T-cell (primary cell): ENCODE measurements around the gene CADM2. TPM values are rescaled to one million over a fixed set of nuclear protein-coding genes. Genes with fewer than 3 reads are reported as not detected.
"Not testable (repeated sequence)": the region's sequence is repeated elsewhere in the genome, so short reads cannot be mapped to it uniquely, and the experiment has no call there.

Experiments used
- ATAC-seq, 4 experiments: fragments of 200-7000 bp in 3 of 4; fragments of 150-1000 bp in 1 of 4; cut with Tn5 transposase; replicated peaks in 1 of 4; 1 replicate in 3 of 4; 2 replicates in 1 of 4; pipeline ENCODE4 v1.10.0; 2021; ENCODE audit warnings: moderate library complexity in 3 of 4, mild to moderate bottlenecking in 2 of 4, moderate number of reproducible peaks in 1 of 4
- CTCF ChIA-PET, 2 donors: fragments of 300-600 bp; sonication (Branson Sonifier 250); formaldehyde crosslinking; loops; one replicate each; lab custom pipeline; 2022; ENCODE audit warnings: antibody characterized with exemption in 2 of 2; lab: Charles Lee
- POLR2A ChIA-PET, 2 donors: fragments of 300-600 bp; sonication (Branson Sonifier 250); formaldehyde crosslinking; loops; one replicate each; lab custom pipeline; 2022; ENCODE audit warnings: antibody characterized with exemption in 2 of 2; lab: Charles Lee
- DNase-seq, 35 experiments: peaks; one replicate each; pipeline versions ENCODE4 v3.0.0 to v3.0.0-alpha.2; 2013 to 2023
- H3K27ac ChIP-seq: one replicate; pipeline ENCODE4 v1.5.1; 2013; ENCODE audit warnings: low read length
- H3K27me3 ChIP-seq, 2 experiments: replicated peaks in 1 of 2; 1 replicate in 1 of 2; 2 replicates in 1 of 2; pipeline versions ENCODE4 v1.6.1 to v1.7.0; 2013; ENCODE audit warnings: low read length in 1 of 2, mixed read lengths in 1 of 2; ENCODE audit not compliant: control insufficient read depth in 2 of 2, insufficient read depth in 2 of 2; ENCODE audit errors: extremely low read depth in 1 of 2
- H3K36me3 ChIP-seq, 2 donors: 1 replicate in 1 of 2; 2 replicates in 1 of 2; pipeline versions ENCODE4 v1.6.1 to v1.7.0; 2013; ENCODE audit warnings: low read length in 1 of 2; ENCODE audit not compliant: control insufficient read depth in 2 of 2, insufficient read depth in 1 of 2; ENCODE audit errors: extremely low read depth in 1 of 2
- H3K4me1 ChIP-seq, 2 experiments: 1 replicate in 1 of 2; 2 replicates in 1 of 2; pipeline versions ENCODE4 v1.6.1 to v1.7.0; 2013; ENCODE audit warnings: low read length in 2 of 2, mixed read lengths in 1 of 2; ENCODE audit not compliant: insufficient read depth in 2 of 2, control insufficient read depth in 1 of 2; ENCODE audit errors: extremely low read depth in 1 of 2
- H3K4me3 ChIP-seq, 2 donors: 1 replicate in 1 of 2; 2 replicates in 1 of 2; pipeline versions ENCODE4 v1.5.1 to v1.7.0; 2013; ENCODE audit warnings: mild to moderate bottlenecking in 2 of 2, low read length in 1 of 2, moderate library complexity in 1 of 2; ENCODE audit not compliant: control insufficient read depth in 1 of 2; ENCODE audit errors: extremely low read depth in 1 of 2
- H3K9me3 ChIP-seq: 2 replicates; pipeline ENCODE4 v1.7.0; 2013
- H3K27ac Mint-ChIP-seq, 2 donors: one replicate each; pipeline ENCODE4 v1.8.0; 2020 to 2021; ENCODE audit warnings: mild to moderate bottlenecking in 2 of 2, mixed read lengths in 2 of 2
- H3K27me3 Mint-ChIP-seq, 2 donors: one replicate each; pipeline ENCODE4 v1.8.0; 2021 to 2022; ENCODE audit warnings: mixed read lengths in 2 of 2
- H3K36me3 Mint-ChIP-seq: one replicate; pipeline ENCODE4 v1.8.0; 2021; ENCODE audit warnings: mixed read lengths
- H3K4me1 Mint-ChIP-seq, 3 donors: one replicate each; pipeline ENCODE4 v1.8.0; 2020 to 2022; ENCODE audit warnings: mixed read lengths in 3 of 3, mild to moderate bottlenecking in 1 of 3
- H3K4me3 Mint-ChIP-seq, 3 donors: one replicate each; pipeline ENCODE4 v1.8.0; 2020 to 2022; ENCODE audit warnings: mild to moderate bottlenecking in 3 of 3, mixed read lengths in 3 of 3, moderate library complexity in 3 of 3
- H3K9me3 Mint-ChIP-seq, 3 donors: one replicate each; pipeline ENCODE4 v1.8.0; 2020 to 2022; ENCODE audit warnings: mixed read lengths in 3 of 3
- WGBS: methylation state at CpG from one replicate; pipeline ENCODE4 v1.1.5; 2013; ENCODE audit warnings: missing lambda C conversion rate; ENCODE audit not compliant: insufficient coverage; 5-methylcytosine and 5-hydroxymethylcytosine counted together
- total RNA-seq, 35 experiments: library from RNA in 6 of 35; stranded (reverse) in 6 of 35; fragments of 120-200 nt in 1 of 35; gene quantifications; one replicate each; pipeline versions ENCODE4 v1.2.1 to v1.2.4 and lab custom pipeline; 2013 to 2026

The CADM2 gene
- total RNA-seq, 5 donors from 2014 or later (not counting 1 experiment from before 2014, with no cell fraction given), result 0.23 to 0.25 TPM; not detected in 3

GRCh38 chr3:85120879-85121278, 162.1 kb downstream of the CADM2 start:
- Histone ChIP-seq H3K4me3 (no peak overlapping the region), H3K27ac (no peak overlapping the region), H3K36me3 (no peaks in the 10 kb centered on the region), H3K27me3 (no peaks in the 10 kb centered on the region), H3K4me1 (no peaks in the 10 kb centered on the region), H3K9me3 (no peaks in the 10 kb centered on the region)
- ATAC-seq (no peak), DNase-seq (no peak)
- ChIA-PET CTCF (no interaction called here), POLR2A (no interaction called here)
- H3K36me3 Mint-ChIP-seq, result no peaks in the 10 kb centered on the region
- no peaks in the 10 kb centered on the region for H3K4me1 Mint-ChIP-seq
- H3K9me3 Mint-ChIP-seq, result peaks cover 5 to 25% (median 5%) of the 10 kb centered on the region in 3 donors
- H3K27ac Mint-ChIP-seq, result no peak overlapping the region
- no peak overlapping the region for H3K4me3 Mint-ChIP-seq
- WGBS, result no CpG with 5 or more reads among the region's 2 CpGs
- no peaks in the 10 kb centered on the region for H3K27me3 Mint-ChIP-seq

- ATAC-seq, H3K4me3 Mint-ChIP-seq, H3K27me3 Mint-ChIP-seq, H3K9me3 ChIP-seq, CTCF ChIA-PET, POLR2A ChIA-PET, H3K4me1 Mint-ChIP-seq, H3K27ac ChIP-seq, DNase-seq, H3K4me3 ChIP-seq, H3K36me3 Mint-ChIP-seq, H3K27ac Mint-ChIP-seq, H3K36me3 ChIP-seq, H3K4me1 ChIP-seq, H3K27me3 ChIP-seq: not testable (repeated sequence)
- 83% methylated on average over 7 of the region's 13 CpGs for WGBS
- H3K9me3 Mint-ChIP-seq, result peaks cover 0 to 15% (median 3%) of the 10 kb centered on the region in 3 donors
These were observed 174.1 kb downstream of the CADM2 start for GRCh38 chr3:85132864-85133263.

GRCh38 chr3:85133691-85134420, 175.1 kb downstream of the CADM2 start:
- H3K27me3 Mint-ChIP-seq, H3K4me1 Mint-ChIP-seq, CTCF ChIA-PET, H3K4me3 Mint-ChIP-seq, DNase-seq, H3K9me3 ChIP-seq, H3K36me3 Mint-ChIP-seq, H3K27ac ChIP-seq, H3K27me3 ChIP-seq, H3K27ac Mint-ChIP-seq, POLR2A ChIA-PET, H3K4me3 ChIP-seq, H3K36me3 ChIP-seq, H3K4me1 ChIP-seq, ATAC-seq: not testable (repeated sequence)
- 95% methylated on average over 11 of the region's 57 CpGs for WGBS
- peaks cover 0 to 15% (median 3%) of the 10 kb centered on the region in 3 donors for H3K9me3 Mint-ChIP-seq

- CTCF ChIA-PET, result no interaction called here
- H3K27ac ChIP-seq, result no peak overlapping the region
- H3K9me3 Mint-ChIP-seq, result peaks cover 0 to 7% (median 4%) of the 10 kb centered on the region in 3 donors
- no peaks in the 10 kb centered on the region for H3K36me3 Mint-ChIP-seq
- DNase-seq (no peak), ATAC-seq (no peak)
- no peaks in the 10 kb centered on the region for H3K27me3 Mint-ChIP-seq
- no peak overlapping the region for H3K27ac Mint-ChIP-seq
- H3K36me3 ChIP-seq, result no peaks in the 10 kb centered on the region
- no peaks in the 10 kb centered on the region for H3K9me3 ChIP-seq
- WGBS, result no CpG with 5 or more reads among the region's 3 CpGs
- no peaks in the 10 kb centered on the region for H3K4me1 ChIP-seq
- no peak overlapping the region for H3K4me3 Mint-ChIP-seq
- H3K4me3 ChIP-seq, result no peak overlapping the region
- H3K4me1 Mint-ChIP-seq, result no peaks in the 10 kb centered on the region
- H3K27me3 ChIP-seq, result no peaks in the 10 kb centered on the region
- POLR2A ChIA-PET, result no interaction called here
These were observed 183.8 kb downstream of the CADM2 start for GRCh38 chr3:85142626-85143025.

GRCh38 chr3:85148036-85148435, 189.2 kb downstream of the CADM2 start:
- no peaks in the 10 kb centered on the region for H3K36me3 ChIP-seq
- H3K9me3 ChIP-seq, result no peaks in the 10 kb centered on the region
- no peaks in the 10 kb centered on the region for H3K27me3 ChIP-seq
- H3K27ac ChIP-seq, result no peak overlapping the region
- no CpG with 5 or more reads among the region's 3 CpGs for WGBS
- POLR2A ChIA-PET, result no interaction called here
- H3K36me3 Mint-ChIP-seq, result no peaks in the 10 kb centered on the region
- H3K27me3 Mint-ChIP-seq, result no peaks in the 10 kb centered on the region
- no peaks in the 10 kb centered on the region for H3K4me1 Mint-ChIP-seq
- H3K4me1 ChIP-seq, result no peaks in the 10 kb centered on the region
- no peak overlapping the region for H3K27ac Mint-ChIP-seq
- H3K4me3 Mint-ChIP-seq, result no peak overlapping the region
- no peak overlapping the region for H3K4me3 ChIP-seq
- ATAC-seq (no peak), DNase-seq (no peak)
- CTCF ChIA-PET, result no interaction called here
- H3K9me3 Mint-ChIP-seq, result peaks cover 0 to 11% (median 9%) of the 10 kb centered on the region in 3 donors

GRCh38 chr3:85151555-85151954, 192.8 kb downstream of the CADM2 start:
- H3K9me3 Mint-ChIP-seq, result peaks cover 0 to 10% (median 6%) of the 10 kb centered on the region in 3 donors
- no peaks in the 10 kb centered on the region for H3K27me3 Mint-ChIP-seq
- ChIA-PET CTCF (no interaction called here), POLR2A (no interaction called here)
- H3K4me1 ChIP-seq, result no peaks in the 10 kb centered on the region
- no peaks in the 10 kb centered on the region for H3K9me3 ChIP-seq
- DNase-seq (no peak), ATAC-seq (no peak)
- H3K27me3 ChIP-seq, result no peaks in the 10 kb centered on the region
- no peak overlapping the region for H3K4me3 Mint-ChIP-seq
- no peaks in the 10 kb centered on the region for H3K36me3 Mint-ChIP-seq
- WGBS, result no CpG with 5 or more reads among the region's 1 CpG
- no peak overlapping the region for H3K27ac ChIP-seq
- H3K4me1 Mint-ChIP-seq, result no peaks in the 10 kb centered on the region
- H3K27ac Mint-ChIP-seq, result no peak overlapping the region
- H3K36me3 ChIP-seq, result no peaks in the 10 kb centered on the region
- no peak overlapping the region for H3K4me3 ChIP-seq
